ENCODE data around the gene PRR20G.

GRCh38 chr3:127291114-127291513 is 3.3 kb upstream of the PRR20G start:
- TF ChIP-seq CTCF (IDR thresholded peaks at IDR 0.05) (no peak), MAX (IDR thresholded peaks at IDR 0.05) (no peak)

All from A549 (cell line).